ENCODE data around the gene EMILIN3. TPM values are rescaled to one million over a fixed set of nuclear protein-coding genes. Genes with fewer than 3 reads are reported as not detected.

EMILIN3 gene
- total RNA-seq, 1 donor from 2014 or later, result 4.2 TPM

DNA sequence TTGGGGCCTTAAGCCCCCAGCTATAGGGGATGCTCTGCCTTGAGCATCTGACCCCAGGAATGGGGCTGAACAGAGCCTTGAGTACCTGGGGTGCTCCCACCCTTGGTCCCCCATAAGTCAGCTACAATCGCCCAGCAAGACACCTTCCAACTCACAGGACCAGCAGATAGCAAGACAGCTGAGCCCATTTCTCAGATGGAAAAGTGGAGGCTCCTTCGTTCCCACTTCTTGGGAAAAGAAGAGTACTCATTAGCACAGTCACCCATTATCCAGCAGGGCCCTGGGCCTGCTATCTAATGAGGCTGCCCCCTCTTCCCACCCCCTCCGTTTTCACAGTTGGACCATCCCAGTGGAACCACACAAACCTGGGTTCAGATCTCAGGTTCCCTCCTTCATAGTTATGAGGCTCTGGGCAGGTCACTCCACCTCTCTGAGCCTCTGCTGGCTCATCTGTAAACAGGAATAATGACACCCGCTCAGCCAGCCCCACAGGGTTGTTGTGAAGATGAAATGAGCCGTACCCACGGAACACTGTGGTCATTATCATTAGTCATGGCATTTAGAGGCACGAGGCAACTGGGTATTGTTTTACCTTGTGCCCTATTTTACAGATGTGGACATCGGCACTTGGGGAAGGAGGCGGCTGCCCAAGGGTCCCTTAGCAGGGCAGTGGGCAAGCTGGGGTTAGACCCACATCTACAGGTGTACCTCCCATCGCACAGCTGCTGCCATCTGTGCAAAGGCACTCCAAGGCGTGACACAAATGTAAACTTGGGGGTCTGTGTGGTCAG lies 21.5 kb downstream of the EMILIN3 start:
- H3K4me3 ChIP-seq, result no peak overlapping the region
- TF ChIP-seq, protein P1, sequence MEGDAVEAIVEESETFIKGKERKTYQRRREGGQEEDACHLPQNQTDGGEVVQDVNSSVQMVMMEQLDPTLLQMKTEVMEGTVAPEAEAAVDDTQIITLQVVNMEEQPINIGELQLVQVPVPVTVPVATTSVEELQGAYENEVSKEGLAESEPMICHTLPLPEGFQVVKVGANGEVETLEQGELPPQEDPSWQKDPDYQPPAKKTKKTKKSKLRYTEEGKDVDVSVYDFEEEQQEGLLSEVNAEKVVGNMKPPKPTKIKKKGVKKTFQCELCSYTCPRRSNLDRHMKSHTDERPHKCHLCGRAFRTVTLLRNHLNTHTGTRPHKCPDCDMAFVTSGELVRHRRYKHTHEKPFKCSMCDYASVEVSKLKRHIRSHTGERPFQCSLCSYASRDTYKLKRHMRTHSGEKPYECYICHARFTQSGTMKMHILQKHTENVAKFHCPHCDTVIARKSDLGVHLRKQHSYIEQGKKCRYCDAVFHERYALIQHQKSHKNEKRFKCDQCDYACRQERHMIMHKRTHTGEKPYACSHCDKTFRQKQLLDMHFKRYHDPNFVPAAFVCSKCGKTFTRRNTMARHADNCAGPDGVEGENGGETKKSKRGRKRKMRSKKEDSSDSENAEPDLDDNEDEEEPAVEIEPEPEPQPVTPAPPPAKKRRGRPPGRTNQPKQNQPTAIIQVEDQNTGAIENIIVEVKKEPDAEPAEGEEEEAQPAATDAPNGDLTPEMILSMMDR (IDR thresholded peaks at IDR 0.05; ENCODE audit: borderline replicate concordance), result no peak
- no peaks in the 10 kb centered on the region for H3K27me3 ChIP-seq (ENCODE audit: low read depth)
- intact Hi-C loops (cut with micrococcal nuclease), result loop anchor here (5.0 kb wide), 1 partner anchor 67 kb away; no protein-coding TSS in a partner anchor
- H3K4me1 ChIP-seq, result peaks cover 32% of the 10 kb centered on the region
- no peak overlapping the region for H3K27ac ChIP-seq (replicated peaks)
- H3K9me3 ChIP-seq (replicated peaks), result no peaks in the 10 kb centered on the region
- H3K36me3 ChIP-seq, result peaks cover 40% of the 10 kb centered on the region
- no peak for DNase-seq

- Histone ChIP-seq H3K27me3 (ENCODE audit: low read depth) (no peaks in the 10 kb centered on the region), H3K4me3 (no peak overlapping the region), H3K9me3 (replicated peaks) (no peaks in the 10 kb centered on the region), H3K27ac (replicated peaks) (no peak overlapping the region), H3K36me3 (peaks cover 33% of the 10 kb centered on the region), H3K4me1 (peaks cover 38% of the 10 kb centered on the region)
- TF ChIP-seq, protein P1 (IDR thresholded peaks at IDR 0.05; ENCODE audit: borderline replicate concordance), result no peak
- intact Hi-C loops (cut with micrococcal nuclease), result loop anchor here (5.0 kb wide), 1 partner anchor 68 kb away; no protein-coding TSS in a partner anchor
- no peak for DNase-seq
Observed at GRCh38 chr20:41344477-41344876, 22.1 kb downstream of the EMILIN3 start.

DNA sequence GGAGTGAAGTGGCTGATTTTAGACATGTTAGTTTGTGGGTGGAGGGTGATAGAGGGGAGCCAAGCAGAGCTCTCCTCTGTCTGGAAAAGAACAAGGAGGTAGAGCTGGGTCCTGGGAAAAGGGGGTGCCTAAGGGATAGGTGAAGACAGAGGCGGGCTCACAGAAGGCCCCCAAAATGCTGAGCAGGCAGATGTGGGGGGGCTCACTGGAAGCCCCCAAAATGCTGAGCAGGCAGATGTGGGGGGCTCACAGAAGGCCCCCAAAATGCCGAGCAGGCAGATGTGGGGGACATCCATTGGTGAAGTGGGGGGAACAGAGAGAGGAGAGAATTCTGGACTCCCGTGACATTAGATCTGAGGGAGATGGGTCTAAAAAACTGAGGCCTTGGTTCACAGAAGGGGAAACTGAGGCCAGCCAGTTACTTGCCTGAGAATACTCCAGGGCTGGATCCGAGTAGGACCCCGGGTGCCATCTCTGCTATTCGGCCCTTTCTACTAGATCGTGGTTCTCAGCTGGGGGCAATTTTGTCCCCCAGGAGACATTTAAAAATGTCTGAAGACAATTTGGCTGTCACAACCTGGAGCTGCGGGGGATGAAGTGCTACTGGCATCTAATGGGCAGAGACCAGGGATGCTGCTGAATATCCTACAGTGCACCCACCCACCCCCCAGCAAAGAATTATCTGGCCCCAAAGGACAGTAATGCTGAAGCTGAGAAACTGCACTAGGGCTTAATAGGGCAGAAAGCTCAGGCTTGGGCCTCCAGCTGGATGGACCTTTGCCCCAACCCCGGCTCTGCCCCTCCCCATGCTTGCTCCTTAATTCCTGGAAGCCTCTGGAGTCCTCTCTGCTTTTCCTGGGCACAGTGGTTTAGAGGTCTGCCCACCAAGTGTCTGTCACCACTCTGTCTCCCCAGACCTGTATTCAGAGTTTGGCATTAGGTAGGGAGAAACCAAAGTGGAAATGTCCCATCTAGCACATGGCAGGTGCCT lies 23.8 kb downstream of the EMILIN3 start:
- Histone ChIP-seq H3K4me1 (peaks cover 40% of the 10 kb centered on the region), H3K4me3 (no peak overlapping the region), H3K27ac (replicated peaks) (peak overlapping the region; percentile 91), H3K27me3 (ENCODE audit: low read depth) (no peaks in the 10 kb centered on the region), H3K36me3 (peaks cover 18% of the 10 kb centered on the region), H3K9me3 (replicated peaks) (no peaks in the 10 kb centered on the region)
- intact Hi-C loops (cut with micrococcal nuclease), result loop anchor here (5.0 kb wide), 1 partner anchor 70 kb away; no protein-coding TSS in a partner anchor
- no peak for DNase-seq
- TF ChIP-seq, protein P1 (IDR thresholded peaks at IDR 0.05; ENCODE audit: borderline replicate concordance), result no peak

GRCh38 chr20:41340327-41341055 lies 26.1 kb downstream of the EMILIN3 start, which contains the start of gene LPIN3:
LPIN3 (plus strand) TSS chr20:41340821; CDS start chr20:41345804, 4,983 bp downstream.
- H3K36me3 ChIP-seq, result peaks cover 1% of the 10 kb centered on the region
- peak within 1 kb of the TSS; percentile 72 for H3K4me3 ChIP-seq
- peak; percentile 92 for DNase-seq
- TF ChIP-seq, protein P1 (IDR thresholded peaks at IDR 0.05; ENCODE audit: borderline replicate concordance), result no peak
- intact Hi-C loops (cut with micrococcal nuclease), result loop anchor here (5.0 kb wide), 1 partner anchor 72 kb away; no protein-coding TSS in a partner anchor
- H3K4me1 ChIP-seq, result peaks cover 41% of the 10 kb centered on the region
- no peaks in the 10 kb centered on the region for H3K27me3 ChIP-seq (ENCODE audit: low read depth)
- H3K9me3 ChIP-seq (replicated peaks), result no peaks in the 10 kb centered on the region
- peak within 1 kb of the TSS; percentile 91 for H3K27ac ChIP-seq (replicated peaks)

Data from left ventricle myocardium inferior (tissue), 1 donor.